HS-5 (cell line): Measurements from ENCODE around the gene CHID1.

Source experiments
- DNase-seq: peaks from one replicate; pipeline ENCODE4 v3.0.0-alpha.2; 2012; ENCODE audit warnings: low read depth

Gene CHID1

GRCh38 chr11:834371-835316, 76.0 kb downstream of the CHID1 start:
- DNase-seq = peak; percentile 56

- no peak for DNase-seq
Observed at GRCh38 chr11:833849-834311, 76.7 kb downstream of the CHID1 start.

- no peak for DNase-seq
Observed at GRCh38 chr11:833114-833791, 77.4 kb downstream of the CHID1 start.

- DNase-seq = no peak
Observed at GRCh38 chr11:832529-833113, 78.0 kb downstream of the CHID1 start, which contains the start of gene CD151. CD151 (plus strand) TSS chr11:832952; CDS start chr11:836070, 3,118 bp downstream.

- DNase-seq = no peak
Observed at GRCh38 chr11:831961-832528, 78.6 kb downstream of the CHID1 start.

GRCh38 chr11:831118-831864, 79.3 kb downstream of the CHID1 start:
- DNase-seq = no peak

GRCh38 chr11:830295-831117, 80.1 kb downstream of the CHID1 start:
- DNase-seq = no peak

- no peak for DNase-seq
Observed at GRCh38 chr11:829847-830294, 80.7 kb downstream of the CHID1 start.

GRCh38 chr11:829176-829846, 81.3 kb downstream of the CHID1 start:
- no peak for DNase-seq

- no peak for DNase-seq
Observed at GRCh38 chr11:828506-829175, 82.0 kb downstream of the CHID1 start.

- no peak for DNase-seq
Observed at GRCh38 chr11:827897-828192, 82.8 kb downstream of the CHID1 start, which contains the start of gene CRACR2B. CRACR2B (plus strand) TSS chr11:827919; CDS start chr11:828608, 689 bp downstream.

GRCh38 chr11:827146-827896, 83.3 kb downstream of the CHID1 start:
- DNase-seq = no peak

- no peak for DNase-seq
Observed at GRCh38 chr11:826836-827145, 83.8 kb downstream of the CHID1 start.

GRCh38 chr11:826227-826621, 84.4 kb downstream of the CHID1 start:
- no peak for DNase-seq

GRCh38 chr11:825366-826226, 85.0 kb downstream of the CHID1 start:
- DNase-seq = no peak

GRCh38 chr11:824942-825341, 85.7 kb downstream of the CHID1 start:
- DNase-seq = no peak

- DNase-seq = no peak
Observed at GRCh38 chr11:824292-824880, 86.2 kb downstream of the CHID1 start.
